SK-N-SH (cell line): ENCODE data around the gene HSPE1.

Experiments
- EZH2phosphoT487 ChIP-seq: fragments of 200-600 bp; sonication (generic); IDR thresholded peaks from 2 replicates; pipeline ENCODE4 v1.6.1; 2017; ENCODE audit warnings: low read depth, mixed run types, mild to moderate bottlenecking, antibody characterized with exemption, moderate library complexity, borderline replicate concordance
- FOXM1 ChIP-seq: IDR thresholded peaks from 2 replicates; pipeline ENCODE4 v1.4.0; 2012; ENCODE audit warnings: low read depth, mild to moderate bottlenecking
- GABPA ChIP-seq: IDR thresholded peaks from 2 replicates; pipeline ENCODE4 v1.4.0; 2012; ENCODE audit warnings: low read depth, mild to moderate bottlenecking
- NRF1 ChIP-seq: IDR thresholded peaks from 2 replicates; pipeline ENCODE4 v1.6.1; 2012; ENCODE audit warnings: low read depth, mild to moderate bottlenecking, low read length
- POLR2AphosphoS5 ChIP-seq: IDR thresholded peaks from 2 replicates; pipeline ENCODE4 v1.6.1; 2012; ENCODE audit warnings: low read depth, low read length
- TF ChIP-seq, protein P1 (sequence below): fragments of 200-600 bp; sonication (generic); IDR thresholded peaks from 2 replicates; pipeline ENCODE4 v1.6.1; 2017; ENCODE audit warnings: antibody characterized with exemption, mild to moderate bottlenecking, moderate library complexity
- TF ChIP-seq, protein P2 (sequence below): IDR thresholded peaks from 2 replicates; pipeline ENCODE4 v1.4.0; 2012; ENCODE audit warnings: low read depth

DNA sequence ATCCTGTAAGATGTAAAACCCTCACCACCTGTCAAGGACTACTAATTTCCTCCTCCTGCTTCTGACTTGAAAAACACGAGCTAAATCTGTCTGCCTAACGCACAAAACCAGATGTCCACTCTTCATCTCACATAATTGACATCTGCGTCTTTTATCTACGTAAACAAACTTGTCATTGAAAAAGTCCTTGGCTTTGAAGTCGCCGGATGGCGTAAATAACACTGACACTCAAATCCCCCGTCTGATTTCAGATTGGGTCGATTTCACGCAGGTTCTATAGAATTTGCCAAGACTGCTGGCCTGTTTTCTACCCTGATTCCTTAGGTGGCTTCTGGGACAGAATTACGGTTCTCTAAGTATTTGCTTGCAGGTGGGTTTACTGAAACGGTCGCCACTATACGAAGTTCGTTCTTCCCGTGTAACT, 15.1 kb downstream of the HSPE1 start:
- no peak for TF ChIP-seq NRF1
- TF ChIP-seq GABPA, result no peak
- TF ChIP-seq, protein P1, sequence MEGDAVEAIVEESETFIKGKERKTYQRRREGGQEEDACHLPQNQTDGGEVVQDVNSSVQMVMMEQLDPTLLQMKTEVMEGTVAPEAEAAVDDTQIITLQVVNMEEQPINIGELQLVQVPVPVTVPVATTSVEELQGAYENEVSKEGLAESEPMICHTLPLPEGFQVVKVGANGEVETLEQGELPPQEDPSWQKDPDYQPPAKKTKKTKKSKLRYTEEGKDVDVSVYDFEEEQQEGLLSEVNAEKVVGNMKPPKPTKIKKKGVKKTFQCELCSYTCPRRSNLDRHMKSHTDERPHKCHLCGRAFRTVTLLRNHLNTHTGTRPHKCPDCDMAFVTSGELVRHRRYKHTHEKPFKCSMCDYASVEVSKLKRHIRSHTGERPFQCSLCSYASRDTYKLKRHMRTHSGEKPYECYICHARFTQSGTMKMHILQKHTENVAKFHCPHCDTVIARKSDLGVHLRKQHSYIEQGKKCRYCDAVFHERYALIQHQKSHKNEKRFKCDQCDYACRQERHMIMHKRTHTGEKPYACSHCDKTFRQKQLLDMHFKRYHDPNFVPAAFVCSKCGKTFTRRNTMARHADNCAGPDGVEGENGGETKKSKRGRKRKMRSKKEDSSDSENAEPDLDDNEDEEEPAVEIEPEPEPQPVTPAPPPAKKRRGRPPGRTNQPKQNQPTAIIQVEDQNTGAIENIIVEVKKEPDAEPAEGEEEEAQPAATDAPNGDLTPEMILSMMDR, result no peak
- no peak for TF ChIP-seq POLR2AphosphoS5
- TF ChIP-seq EZH2phosphoT487, result no peak
- TF ChIP-seq, protein P2, sequence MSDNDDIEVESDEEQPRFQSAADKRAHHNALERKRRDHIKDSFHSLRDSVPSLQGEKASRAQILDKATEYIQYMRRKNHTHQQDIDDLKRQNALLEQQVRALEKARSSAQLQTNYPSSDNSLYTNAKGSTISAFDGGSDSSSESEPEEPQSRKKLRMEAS, result no peak
- no peak for TF ChIP-seq FOXM1
